GM10266 (cell line): Measurements from ENCODE around the gene THNSL1.

Experiments
- DNase-seq: peaks from one replicate; pipeline ENCODE4 v3.0.0; 2012; ENCODE audit errors: extremely low spot score
- CTCF ChIP-seq: IDR thresholded peaks from 2 replicates; pipeline ENCODE4 v1.5.1; 2012; ENCODE audit warnings: mild to moderate bottlenecking, low read depth; ENCODE audit not compliant: control insufficient read depth, insufficient read depth; ENCODE audit errors: missing control alignments

Gene THNSL1

GRCh38 chr10:25047591-25048301 lies 31.3 kb downstream of the THNSL1 start:
- no peak for DNase-seq
- TF ChIP-seq CTCF = no peak

GRCh38 chr10:25048450-25048849 lies 32.0 kb downstream of the THNSL1 start:
- DNase-seq = no peak
- TF ChIP-seq CTCF = no peak

GRCh38 chr10:25049966-25050365 lies 33.6 kb downstream of the THNSL1 start:
- no peak for DNase-seq
- TF ChIP-seq CTCF = no peak

- no peak for TF ChIP-seq CTCF
- no peak for DNase-seq
These were observed 34.0 kb downstream of the THNSL1 start for GRCh38 chr10:25050402-25050801.

GRCh38 chr10:25052012-25052411 lies 35.6 kb downstream of the THNSL1 start:
- DNase-seq = no peak
- no peak for TF ChIP-seq CTCF

- no peak for DNase-seq
- no peak for TF ChIP-seq CTCF
These were observed 40.3 kb downstream of the THNSL1 start for GRCh38 chr10:25056726-25057125.

GRCh38 chr10:25057886-25058285 lies 41.5 kb downstream of the THNSL1 start:
- no peak for DNase-seq
- no peak for TF ChIP-seq CTCF
